Caco-2 (cell line): ENCODE measurements around the gene ZBTB8B. TPM values are rescaled to one million over a fixed set of nuclear protein-coding genes. Genes with fewer than 3 reads are reported as not detected.

Experiments used
- BruUV-seq: library from RNA; stranded (reverse); fragments of 400-500 nt; replicated peaks from 2 replicates; lab custom pipeline; 2021; lab: Mats Ljungman, UMichigan
- CTCF ChIA-PET: fragments of 300-600 bp; sonication (Branson Sonifier 250); formaldehyde crosslinking; loops from one replicate; lab custom pipeline; 2022; ENCODE audit warnings: antibody characterized with exemption; lab: Charles Lee
- POLR2A ChIA-PET: fragments of 300-600 bp; sonication (Branson Sonifier 250); formaldehyde crosslinking; loops from one replicate; lab custom pipeline; 2022; ENCODE audit warnings: antibody characterized with exemption; lab: Charles Lee
- DNase-seq, 2 experiments: peaks; one replicate each; pipeline versions ENCODE4 v3.0.0 to v3.0.0-alpha.2; 2020 to 2022
- H3K27me3 ChIP-seq: replicated peaks from 2 replicates; pipeline ENCODE4 v1.6.0; 2011; ENCODE audit warnings: low read length; ENCODE audit not compliant: control insufficient read depth, insufficient read depth
- H3K36me3 ChIP-seq: 2 replicates; pipeline ENCODE4 v1.5.1; 2011; ENCODE audit warnings: low read length; ENCODE audit not compliant: control insufficient read depth, insufficient read depth
- H3K4me1 ChIP-seq: fragments of 250-450 bp; sonication (Bioruptor Pico); 2 replicates; pipeline ENCODE4 v1.5.1; 2020; ENCODE audit warnings: mild to moderate bottlenecking
- H3K4me3 ChIP-seq: 2 replicates; pipeline ENCODE4 v1.5.1; 2011; ENCODE audit warnings: low read depth, mild to moderate bottlenecking, control low read depth, low read length
- H3K9me3 ChIP-seq: fragments of 250-450 bp; sonication (Bioruptor Pico); 2 replicates; pipeline ENCODE4 v1.5.1; 2020; ENCODE audit warnings: mild to moderate bottlenecking, moderate library complexity
- H3K27ac Mint-ChIP-seq: one replicate; pipeline ENCODE4 v1.8.0; 2022; ENCODE audit warnings: mixed read lengths; ENCODE audit not compliant: unreplicated experiment
- H3K27me3 Mint-ChIP-seq: one replicate; pipeline ENCODE4 v1.8.0; 2022; ENCODE audit warnings: mixed read lengths; ENCODE audit not compliant: insufficient read depth, unreplicated experiment
- H3K36me3 Mint-ChIP-seq: one replicate; pipeline ENCODE4 v1.8.0; 2022; ENCODE audit warnings: mild to moderate bottlenecking, mixed read lengths; ENCODE audit not compliant: insufficient read depth, unreplicated experiment
- H3K4me1 Mint-ChIP-seq: one replicate; pipeline ENCODE4 v1.8.0; 2022; ENCODE audit warnings: low read depth, mixed read lengths; ENCODE audit not compliant: unreplicated experiment
- H3K4me3 Mint-ChIP-seq: one replicate; pipeline ENCODE4 v1.8.0; 2022; ENCODE audit warnings: mild to moderate bottlenecking, moderate library complexity, mixed read lengths; ENCODE audit not compliant: unreplicated experiment
- H3K9me3 Mint-ChIP-seq: one replicate; pipeline ENCODE4 v1.8.0; 2022; ENCODE audit warnings: mixed read lengths; ENCODE audit not compliant: unreplicated experiment
- CTCF ChIP-seq, 2 experiments: fragments of 200-600 bp in 1 of 2; IDR thresholded peaks; 1 replicate in 1 of 2; 2 replicates in 1 of 2; pipeline versions ENCODE4 v1.5.1 to v1.8.0; 2011 to 2022; ENCODE audit warnings: antibody characterized with exemption in 1 of 2, control low read depth in 1 of 2, inconsistent platforms in 1 of 2, low read depth in 1 of 2, low read length in 1 of 2, mild to moderate bottlenecking in 1 of 2, moderate library complexity in 1 of 2; ENCODE audit not compliant: insufficient read depth in 1 of 2, severe bottlenecking in 1 of 2, unreplicated experiment in 1 of 2
- intact Hi-C: fragments of 100-400 bp; cut with micrococcal nuclease; formaldehyde crosslinking; loops from one replicate; pipeline ENCODE4 v1.10.0; 2022; ENCODE audit not compliant: unreplicated experiment
- total RNA-seq: library from RNA; stranded (reverse); gene quantifications from 2 replicates; pipeline ENCODE4 v1.2.3, GENCODE V29; 2022

Gene ZBTB8B
- total RNA-seq, 1 experiment from 2014 or later = not detected

- BruUV-seq = no TSS peak
- no peak overlapping the region for H3K27ac Mint-ChIP-seq
- no peak overlapping the region for H3K4me3 Mint-ChIP-seq
- Histone ChIP-seq H3K4me3 (no peak overlapping the region), H3K4me1 (no peaks in the 10 kb centered on the region), H3K36me3 (no peaks in the 10 kb centered on the region), H3K27me3 (no peaks in the 10 kb centered on the region), H3K9me3 (no peaks in the 10 kb centered on the region)
- intact Hi-C loops = no loop called here
- H3K36me3 Mint-ChIP-seq = no peaks in the 10 kb centered on the region
- TF ChIP-seq CTCF (IDR thresholded peaks at IDR 0.05; ENCODE audit: insufficient read depth in 1 of 2, low read depth in 1 of 2, low read length in 1 of 2, severe bottlenecking in 1 of 2, unreplicated experiment in 1 of 2) = no peak
- ChIA-PET CTCF (interaction anchor here (0.5 kb wide), 1 partner anchor 14 kb away, joined by 3 read pairs; no protein-coding TSS in a partner anchor), POLR2A (no interaction called here)
- H3K4me1 Mint-ChIP-seq = no peaks in the 10 kb centered on the region
- H3K9me3 Mint-ChIP-seq = no peaks in the 10 kb centered on the region
- no peak for DNase-seq
- H3K27me3 Mint-ChIP-seq = no peaks in the 10 kb centered on the region
Measured at GRCh38 chr1:32507021-32507420, 42.1 kb downstream of the ZBTB8B start.

- H3K27ac Mint-ChIP-seq = no peak overlapping the region
- no peaks in the 10 kb centered on the region for H3K27me3 Mint-ChIP-seq
- no peak overlapping the region for H3K4me3 Mint-ChIP-seq
- no peak for DNase-seq
- no peaks in the 10 kb centered on the region for H3K9me3 ChIP-seq
- no peaks in the 10 kb centered on the region for H3K4me1 Mint-ChIP-seq
- intact Hi-C loops = no loop called here
- no peaks in the 10 kb centered on the region for H3K36me3 Mint-ChIP-seq
- CTCF ChIA-PET = no interaction called here
- no peak overlapping the region for H3K4me3 ChIP-seq
- H3K4me1 ChIP-seq = no peaks in the 10 kb centered on the region
- no peaks in the 10 kb centered on the region for H3K27me3 ChIP-seq
- BruUV-seq = no TSS peak
- no peaks in the 10 kb centered on the region for H3K9me3 Mint-ChIP-seq
- H3K36me3 ChIP-seq = no peaks in the 10 kb centered on the region
- TF ChIP-seq CTCF (IDR thresholded peaks at IDR 0.05; ENCODE audit: insufficient read depth in 1 of 2, low read depth in 1 of 2, low read length in 1 of 2, severe bottlenecking in 1 of 2, unreplicated experiment in 1 of 2) = no peak
- POLR2A ChIA-PET = no interaction called here
Measured at GRCh38 chr1:32508761-32509160, 43.9 kb downstream of the ZBTB8B start.

- Mint-ChIP-seq H3K36me3 (no peaks in the 10 kb centered on the region), H3K4me1 (no peaks in the 10 kb centered on the region), H3K9me3 (no peaks in the 10 kb centered on the region), H3K4me3 (no peak overlapping the region), H3K27ac (no peak overlapping the region), H3K27me3 (no peaks in the 10 kb centered on the region)
- no peak for DNase-seq
- H3K36me3 ChIP-seq = no peaks in the 10 kb centered on the region
- no peaks in the 10 kb centered on the region for H3K9me3 ChIP-seq
- intact Hi-C loops = no loop called here
- CTCF ChIA-PET = no interaction called here
- no peaks in the 10 kb centered on the region for H3K27me3 ChIP-seq
- BruUV-seq = no TSS peak
- no peaks in the 10 kb centered on the region for H3K4me1 ChIP-seq
- H3K4me3 ChIP-seq = no peak overlapping the region
- POLR2A ChIA-PET = interaction anchor here (0.5 kb wide), 1 partner anchor 21 kb away, joined by 3 read pairs; no protein-coding TSS in a partner anchor
- TF ChIP-seq CTCF (IDR thresholded peaks at IDR 0.05; ENCODE audit: insufficient read depth in 1 of 2, low read depth in 1 of 2, low read length in 1 of 2, severe bottlenecking in 1 of 2, unreplicated experiment in 1 of 2) = no peak
Measured at GRCh38 chr1:32509939-32510338, 45.1 kb downstream of the ZBTB8B start.

Other genes starting within 250 kb of the ZBTB8B start
- 11.5 and 12.0 TPM in 2 replicates for gene TMEM234, start 242.7 kb upstream of the ZBTB8B start, total RNA-seq
- gene EIF3I, start 242.7 kb upstream of the ZBTB8B start, total RNA-seq = 128 and 153 TPM in 2 replicates
- gene FAM167B, start 217.8 kb upstream of the ZBTB8B start, total RNA-seq = 0.34 and 0.70 TPM in 2 replicates
- 0.39 TPM in 1 of 2 replicates, not detected in the other for gene LCK, start 213.8 kb upstream of the ZBTB8B start, total RNA-seq
- gene HDAC1, start 173.0 kb upstream of the ZBTB8B start, total RNA-seq = 116 and 117 TPM in 2 replicates
- 150 and 159 TPM in 2 replicates for gene MARCKSL1, start 128.8 kb upstream of the ZBTB8B start, total RNA-seq
- gene FAM229A, start 102.6 kb upstream of the ZBTB8B start, total RNA-seq = 2.1 and 2.6 TPM in 2 replicates
- 2.5 and 2.6 TPM in 2 replicates for gene TSSK3, start 102.5 kb upstream of the ZBTB8B start, total RNA-seq
- gene BSDC1, start 70.6 kb upstream of the ZBTB8B start, total RNA-seq = 32.5 and 33.2 TPM in 2 replicates
- gene ZBTB8A, start 74.4 kb downstream of the ZBTB8B start, total RNA-seq = 3.2 and 3.7 TPM in 2 replicates
- 50.5 and 52.5 TPM in 2 replicates for gene ZBTB8OS, start 185.5 kb downstream of the ZBTB8B start, total RNA-seq
- 175 and 179 TPM in 2 replicates for gene RBBP4, start 186.1 kb downstream of the ZBTB8B start, total RNA-seq
- 0.20 TPM in 1 of 2 replicates, not detected in the other for gene SYNC, start 237.7 kb downstream of the ZBTB8B start, total RNA-seq